Measurements from ENCODE around the gene ACSF3.
A peak's percentile ranks its signal among the peaks of the same experiment; 100 is the strongest.
"Not testable (repeated sequence)": the region's sequence is repeated elsewhere in the genome, so short reads cannot be mapped to it uniquely, and the experiment has no call there.

The ACSF3 gene

DNA sequence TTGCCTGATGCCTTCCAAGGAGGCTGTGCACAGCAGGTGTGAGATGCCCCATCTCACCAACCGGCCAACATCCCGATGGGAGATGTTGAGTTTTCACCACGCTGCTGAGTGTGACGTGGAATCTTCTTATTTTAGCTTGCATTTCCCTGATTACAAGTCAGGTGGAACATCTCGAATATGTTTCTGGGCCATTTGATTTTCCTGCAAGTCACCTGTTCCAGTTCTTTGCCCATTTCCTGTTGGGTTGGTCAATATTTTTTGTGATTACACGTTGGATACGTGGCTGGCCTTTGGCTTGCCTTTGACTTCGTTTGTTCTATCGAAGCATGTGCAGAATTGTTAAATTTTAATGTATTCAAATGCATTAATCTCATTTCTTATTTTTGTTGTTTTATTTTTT, 69.6 kb downstream of the ACSF3 start:
- no peak for DNase-seq

DNA sequence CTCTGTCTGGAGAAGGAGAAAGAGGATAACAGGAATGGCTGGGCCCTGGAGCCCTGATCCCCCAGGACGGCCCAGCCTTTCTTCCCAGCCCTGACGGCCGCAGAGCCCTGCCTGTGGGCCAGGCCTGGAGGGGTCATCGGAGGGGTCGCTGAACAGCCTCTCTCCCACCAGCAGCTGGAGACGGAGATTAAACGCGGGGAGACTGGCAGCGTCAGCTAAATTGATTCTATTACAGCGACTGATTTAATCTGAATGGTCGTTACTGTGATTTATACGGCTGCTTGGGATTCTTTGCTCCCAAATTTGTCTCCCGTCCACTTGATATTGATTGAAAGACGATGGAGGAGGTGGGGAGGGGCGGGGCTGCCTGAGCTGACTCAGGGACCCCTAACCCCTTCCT, 70.8 kb downstream of the ACSF3 start:
- no peak for DNase-seq

DNA sequence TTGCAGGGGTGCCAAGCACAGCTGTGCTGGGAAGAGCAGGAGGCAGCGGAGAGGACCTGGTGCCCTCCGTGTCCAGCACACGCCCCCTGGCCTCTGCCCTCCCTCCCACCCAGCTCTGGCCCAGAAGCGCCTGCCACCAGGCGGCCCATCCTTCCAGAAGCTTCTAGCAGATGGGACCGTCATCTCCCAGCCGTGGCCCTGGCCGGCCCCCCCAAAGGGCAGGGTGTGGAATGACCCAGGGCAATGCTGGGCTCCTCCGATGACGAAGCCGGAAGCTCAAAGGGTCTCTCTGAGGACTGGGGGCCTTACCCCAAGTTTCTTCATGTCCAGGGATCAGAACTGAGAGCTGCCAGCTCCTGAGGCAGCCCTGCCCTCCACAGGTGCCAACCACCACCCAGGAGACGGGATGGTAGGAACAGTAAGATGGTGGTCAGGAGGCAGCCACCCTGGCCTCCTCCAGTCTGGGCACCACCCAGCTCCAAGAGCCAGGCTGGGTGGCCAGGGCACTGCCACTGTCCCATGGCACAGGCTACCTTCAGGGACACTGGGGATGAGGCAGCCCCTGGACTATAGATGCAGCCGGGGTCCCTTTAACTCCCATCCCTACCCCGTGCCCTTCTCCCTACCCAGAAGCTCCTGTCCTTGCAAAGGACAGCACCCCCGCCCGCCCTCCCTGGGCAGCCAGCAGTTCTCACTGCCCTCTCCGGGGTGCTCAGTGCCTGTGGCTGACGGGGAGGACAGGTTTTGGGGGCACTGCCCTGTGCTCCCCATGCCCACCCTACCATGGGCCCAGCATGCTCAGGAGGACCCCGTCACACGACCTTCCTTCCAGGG, 71.4 kb downstream of the ACSF3 start:
- DNase-seq: no peak

DNA sequence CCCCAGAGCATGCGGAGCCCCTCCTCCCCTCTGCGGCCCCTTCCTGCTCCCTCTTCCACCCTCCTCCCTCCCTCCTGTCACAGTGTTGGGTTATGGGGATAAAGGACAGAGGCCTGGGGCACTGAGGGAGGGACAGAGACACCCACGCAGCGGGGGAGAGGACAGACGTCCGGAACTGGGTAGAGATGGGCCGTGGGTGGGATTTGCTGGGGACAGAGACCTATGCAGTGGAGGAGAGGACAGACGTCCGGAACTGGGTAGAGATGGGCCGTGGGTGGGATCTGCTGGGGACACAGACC, 72.0 kb downstream of the ACSF3 start:
- not testable (repeated sequence) for DNase-seq

DNA sequence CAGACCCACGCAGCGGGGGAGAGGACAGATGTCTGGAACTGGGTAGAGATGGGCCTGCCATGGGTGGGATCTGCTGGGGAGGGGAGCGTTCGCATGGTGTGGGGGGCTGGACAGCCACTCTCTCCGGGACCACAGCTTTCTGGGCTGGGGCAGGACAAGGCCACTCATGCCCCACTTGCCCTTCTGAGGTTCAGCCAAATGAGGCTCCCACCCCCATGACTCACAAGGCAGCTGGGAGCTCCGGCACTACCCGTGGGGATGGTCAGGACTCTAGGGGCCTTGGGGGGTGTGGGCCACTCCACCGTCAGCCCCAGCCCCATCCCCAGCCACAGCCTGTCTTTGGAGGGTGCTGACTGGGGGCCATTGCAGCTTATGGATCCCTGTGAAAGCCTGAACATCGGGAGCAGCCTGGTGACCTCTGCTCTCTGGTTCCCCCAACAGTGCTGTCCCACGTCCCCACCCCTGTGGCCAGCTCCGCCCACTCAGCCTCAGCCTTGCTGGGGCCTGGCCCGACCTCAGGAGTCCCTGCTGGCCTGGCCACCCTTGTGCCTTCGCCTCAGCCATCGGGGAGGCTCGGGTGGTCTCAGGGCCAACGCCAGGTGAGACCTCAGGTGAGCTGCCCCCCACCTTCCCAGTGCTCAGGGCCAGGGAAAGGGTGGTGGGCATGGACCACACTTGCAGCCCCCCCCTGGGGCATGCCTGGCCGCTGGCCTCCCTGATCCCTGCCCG, 73.2 kb downstream of the ACSF3 start:
- no peak for DNase-seq

DNA sequence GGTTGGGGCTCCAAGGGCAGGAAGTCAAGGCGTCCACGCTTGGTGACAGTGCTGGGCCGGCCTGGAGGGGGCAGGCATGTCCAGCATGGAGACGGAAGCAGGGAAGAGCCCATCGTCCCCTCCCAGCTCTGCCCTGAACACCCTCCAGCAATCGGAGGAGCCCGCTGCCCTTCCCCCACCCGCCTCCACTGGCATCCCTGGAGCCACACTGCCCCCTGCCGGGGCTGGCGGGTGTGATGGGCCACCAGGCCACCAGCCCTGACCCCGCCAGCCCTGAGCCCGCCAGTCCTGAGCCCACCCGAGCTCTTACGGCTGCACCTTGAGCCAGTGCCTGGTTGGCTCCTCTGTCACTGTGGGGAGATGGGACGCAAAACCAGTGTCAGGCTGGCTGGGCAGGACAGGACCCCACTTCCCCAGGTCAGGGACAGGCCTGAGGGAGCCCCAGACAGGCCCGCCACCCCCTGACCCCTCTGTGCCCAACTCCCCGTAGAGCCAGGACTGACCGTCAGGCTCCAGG, 73.8 kb downstream of the ACSF3 start:
- DNase-seq: peak; percentile 92

DNA sequence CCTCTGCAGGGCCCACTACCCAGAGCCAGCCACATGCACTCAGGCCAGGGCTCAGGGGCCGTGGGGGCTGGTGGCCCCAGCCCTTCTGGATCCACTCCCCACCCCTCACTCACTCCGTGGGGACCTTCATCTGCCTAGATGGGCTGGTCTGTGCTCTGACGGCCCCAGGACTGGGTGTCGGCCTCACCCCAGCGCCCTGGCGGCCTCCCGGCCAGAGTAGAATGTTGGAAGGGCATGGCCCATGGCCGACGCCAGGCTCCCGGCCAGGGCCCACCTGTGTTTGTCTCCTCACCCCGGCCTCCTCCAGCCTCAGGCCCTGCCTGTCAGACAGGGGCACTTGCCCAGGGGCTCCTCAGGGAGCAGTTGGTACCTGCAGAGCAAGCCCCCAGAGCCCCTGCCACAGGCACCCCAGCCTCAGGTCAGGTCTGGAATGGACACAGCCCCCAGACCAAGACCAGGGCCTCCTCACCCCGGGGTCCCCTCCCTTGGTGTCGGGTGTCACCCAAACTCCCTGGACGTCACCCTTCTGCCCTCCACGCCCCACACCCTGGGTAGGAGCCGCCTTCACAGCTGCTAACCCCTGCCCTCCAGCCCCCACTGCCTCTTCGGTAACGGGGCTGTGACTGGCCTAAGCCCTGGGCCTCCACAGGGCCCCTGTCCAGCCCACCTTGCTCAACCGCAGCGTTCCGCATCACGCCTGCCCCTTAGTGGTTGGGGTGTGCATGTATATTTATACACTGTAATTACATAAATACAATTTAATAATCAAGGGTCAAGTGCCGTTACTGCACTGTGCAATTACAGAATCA, 74.9 kb downstream of the ACSF3 start:
- no peak for DNase-seq

DNA sequence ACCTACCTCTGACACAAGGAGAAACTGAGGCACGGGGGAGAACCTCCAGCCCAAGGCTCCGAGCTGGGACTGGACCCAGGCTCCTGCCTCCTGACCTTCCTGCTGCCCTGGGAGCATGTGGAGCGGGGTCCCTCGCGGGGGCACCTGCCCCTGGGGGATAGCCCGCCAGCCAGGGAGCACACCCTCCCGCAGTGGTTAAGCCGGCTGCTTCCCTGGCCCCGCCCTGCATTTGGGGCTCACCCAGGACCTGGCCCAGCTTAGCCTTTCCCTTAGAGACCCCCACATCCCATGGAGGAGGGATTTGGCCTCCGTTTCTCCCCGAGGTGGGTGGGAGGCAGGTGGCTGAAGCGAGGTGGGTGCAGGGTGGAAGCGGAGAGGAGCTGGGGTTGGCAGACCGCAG, 76.1 kb downstream of the ACSF3 start:
- no peak for DNase-seq

- no peak for DNase-seq
These were observed 76.9 kb downstream of the ACSF3 start for GRCh38 chr16:89170346-89171215.

- peak; percentile 96 for DNase-seq
These were observed 77.8 kb downstream of the ACSF3 start, which contains the start of gene CDH15 for GRCh38 chr16:89171216-89172170. CDH15 (plus strand) TSS chr16:89171748; CDS start chr16:89171832, 84 bp downstream.

DNA sequence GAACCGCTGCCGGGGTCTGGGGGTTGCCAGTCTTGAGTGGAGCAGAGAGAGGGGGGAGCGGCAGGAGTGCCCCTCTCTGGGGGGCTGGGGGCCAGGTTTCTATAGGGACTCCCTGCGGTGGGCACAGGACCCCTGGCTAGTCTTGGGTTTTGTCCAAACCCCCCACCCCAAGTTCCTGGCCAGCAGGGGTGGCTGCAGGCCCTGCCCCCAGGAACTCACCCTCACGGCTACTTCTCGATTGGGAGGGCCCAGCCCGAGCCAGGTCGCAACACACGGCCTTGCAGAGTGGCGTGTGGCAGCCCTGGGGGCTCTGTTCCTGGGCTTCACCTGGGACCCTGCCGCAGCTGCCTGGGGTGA, 78.5 kb downstream of the ACSF3 start:
- no peak for DNase-seq

- no peak for DNase-seq
These were observed 79.0 kb downstream of the ACSF3 start for GRCh38 chr16:89172528-89173173.

DNA sequence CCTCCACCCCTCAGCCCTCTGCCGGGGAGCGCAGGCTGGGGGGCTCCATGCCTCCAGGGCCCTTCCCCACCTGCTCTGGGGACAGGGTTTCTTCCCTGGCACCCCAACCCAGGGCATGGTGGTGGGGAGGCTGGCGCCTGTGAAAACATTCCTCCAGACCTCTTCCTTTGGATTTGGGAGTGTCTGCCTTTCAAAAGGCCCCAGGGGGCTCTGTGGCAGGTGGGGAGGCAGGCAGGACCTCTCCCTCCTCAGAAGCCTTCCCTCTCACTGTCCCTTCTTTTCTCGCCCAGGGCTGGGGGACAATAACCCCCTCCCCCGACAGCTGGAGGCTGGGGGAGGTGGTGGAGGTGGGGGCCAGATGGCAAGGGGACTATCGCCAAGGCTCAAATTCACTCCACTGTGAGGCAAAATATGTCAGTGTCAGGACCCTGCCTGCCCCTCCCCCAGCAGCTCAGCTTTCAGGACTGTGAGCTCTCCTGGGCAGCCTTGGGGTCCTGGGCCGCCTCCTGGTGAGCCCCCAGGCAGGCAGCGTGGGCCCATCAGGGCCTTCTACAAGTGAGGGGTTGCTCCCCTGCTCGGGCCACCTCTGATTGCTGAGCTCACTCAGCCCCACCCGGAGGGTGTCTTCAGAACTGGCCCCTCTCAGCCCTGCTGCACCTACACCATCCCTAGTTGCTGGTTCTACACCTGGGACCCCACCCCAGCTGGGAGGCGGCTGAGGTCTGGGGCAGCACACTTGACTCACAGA, 79.7 kb downstream of the ACSF3 start:
- DNase-seq: no peak

DNA sequence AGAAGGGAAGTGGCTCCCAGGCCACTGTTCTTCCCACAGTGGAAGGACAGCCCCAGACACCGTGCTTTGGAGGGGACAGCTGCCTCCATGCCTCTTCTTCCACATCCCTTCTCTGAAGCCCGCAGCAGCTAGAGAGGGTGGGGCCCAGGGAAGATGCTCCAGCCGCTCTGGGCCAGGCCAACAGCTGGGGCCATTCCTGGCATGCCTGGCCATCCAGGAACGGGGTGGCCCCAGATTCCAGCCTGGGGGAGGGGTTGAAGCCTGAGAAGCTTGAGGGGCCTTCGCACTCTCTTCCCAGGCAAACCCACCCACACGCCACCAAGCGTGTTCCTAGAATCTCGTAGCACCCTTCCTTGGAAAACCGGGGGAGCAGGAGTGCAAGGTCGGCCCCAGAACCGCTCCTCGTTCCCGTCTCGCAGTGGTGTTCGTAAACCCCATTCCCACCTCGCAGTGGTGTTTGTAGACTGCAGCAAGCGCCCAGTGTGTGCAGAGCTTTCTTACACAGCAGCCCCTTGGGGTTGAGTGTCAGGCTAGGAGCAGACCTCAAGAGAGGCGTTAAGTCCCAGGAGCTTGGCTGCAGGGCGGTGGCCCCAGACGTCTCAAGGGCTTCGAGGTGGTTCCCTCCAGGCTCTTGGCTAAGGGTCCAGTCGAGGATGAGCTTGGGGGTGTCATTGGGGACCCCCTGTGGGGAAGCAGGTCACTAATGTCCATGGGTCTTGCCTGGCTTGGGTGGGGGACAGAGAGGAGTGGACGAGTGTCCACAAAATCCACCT, 80.6 kb downstream of the ACSF3 start:
- no peak for DNase-seq

GRCh38 chr16:89174877-89175276, 81.2 kb downstream of the ACSF3 start:
- DNase-seq: no peak

GRCh38 chr16:89175280-89176146, 81.9 kb downstream of the ACSF3 start:
- no peak for DNase-seq

DNA sequence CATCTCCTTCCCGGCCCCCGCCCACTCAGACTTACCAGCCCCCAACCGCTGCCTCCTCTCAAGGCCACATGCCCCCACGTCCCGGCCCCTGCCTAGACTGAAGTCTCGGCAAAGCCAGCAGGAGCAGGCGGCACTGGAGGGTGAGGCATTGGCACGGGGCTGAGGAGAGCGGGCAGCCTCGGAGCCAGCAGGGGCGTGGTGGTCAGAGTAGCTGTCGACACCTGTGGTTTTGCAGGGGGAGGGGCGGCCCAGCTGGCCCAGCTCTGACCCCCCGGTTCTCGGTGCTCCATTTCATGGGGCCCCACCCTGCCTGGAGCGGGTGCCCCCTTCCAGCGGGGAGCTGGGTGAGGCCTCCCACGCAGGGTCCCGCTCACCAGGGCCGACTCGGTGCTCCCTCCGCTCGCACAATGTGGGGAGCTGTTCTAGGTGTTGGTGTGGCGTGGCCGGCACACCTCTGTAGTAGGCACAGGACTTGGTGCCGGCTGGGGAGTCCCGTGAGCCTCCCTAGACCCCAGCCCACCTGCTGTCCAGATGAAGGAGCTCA, 82.6 kb downstream of the ACSF3 start:
- no peak for DNase-seq

DNA sequence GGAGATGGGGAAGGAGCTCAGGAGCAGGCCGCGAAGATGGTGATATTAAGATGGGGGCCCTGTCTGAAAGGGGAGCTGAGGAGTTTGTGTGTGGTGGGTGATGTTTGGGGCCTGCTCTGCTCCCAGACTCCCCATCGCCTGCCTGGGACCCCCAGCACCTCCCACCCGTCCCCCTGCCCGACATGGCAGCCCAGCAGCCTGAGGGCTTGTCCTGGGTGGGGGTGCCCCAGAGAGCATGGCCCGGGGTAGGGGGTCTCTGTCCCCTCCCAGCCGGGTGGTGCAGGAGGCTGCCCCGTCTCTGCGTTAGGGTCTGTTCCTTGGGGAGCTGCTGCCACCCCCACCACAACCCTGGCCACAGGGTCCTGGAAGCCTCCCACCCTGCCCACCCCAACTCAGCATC, 83.1 kb downstream of the ACSF3 start:
- no peak for DNase-seq

All from stimulated activated CD4-positive, alpha-beta T cell treated with anti-CD3 and anti-CD28 coated beads, Interleukin-12 subunit alpha, Interleukin-12 subunit beta, amount 100 ng/mL, for 4 hours (primary cell).